Activated CD8-positive, alpha-beta memory T cell treated with anti-CD3 and anti-CD28 coated beads for 48 hours (primary cell): ENCODE measurements around the gene COX20.

Experiments used
- DNase-seq, 3 experiments: peaks; one replicate each; pipeline ENCODE4 v3.0.0-alpha.2; 2020; ENCODE audit warnings: low read depth in 2 of 3, low spot score in 2 of 3

Gene COX20

GRCh38 chr1:244850896-244851295 is 15.4 kb downstream of the COX20 start:
- DNase-seq = no peak

DNA sequence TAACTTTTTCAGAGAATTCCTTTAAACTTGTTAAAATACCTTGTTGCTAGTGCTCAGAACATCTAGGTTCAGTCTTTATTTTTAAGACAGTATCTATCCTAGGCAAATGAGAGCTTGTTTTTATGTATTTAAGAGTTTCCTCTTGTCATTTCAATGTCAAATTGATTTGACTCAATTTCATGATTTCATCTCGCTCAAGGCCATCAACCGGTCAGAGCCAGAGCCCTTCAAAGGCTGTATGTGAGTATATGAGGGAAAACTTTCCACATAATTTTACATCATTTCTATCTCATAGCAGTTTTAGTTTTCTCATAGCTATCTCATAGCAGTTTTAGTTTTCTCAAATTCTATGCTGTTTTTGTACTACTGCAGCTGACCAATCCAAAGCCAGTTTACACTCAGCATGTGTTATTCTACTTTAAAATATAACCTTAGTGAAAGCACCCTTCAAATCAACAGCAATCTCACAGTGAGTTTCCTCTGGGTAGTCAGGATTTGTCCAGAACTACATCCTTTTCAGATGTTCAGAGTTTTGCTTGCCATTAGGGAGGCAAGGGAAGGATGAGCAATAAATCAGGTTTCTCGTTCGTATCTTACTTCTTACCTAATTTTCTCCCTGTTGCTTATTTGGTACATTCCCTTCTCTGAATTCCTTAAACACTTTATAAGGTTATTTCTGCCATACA is 16.2 kb downstream of the COX20 start:
- DNase-seq = no peak

- DNase-seq = no peak
Observed at GRCh38 chr1:244852694-244853093, 17.2 kb downstream of the COX20 start.

DNA sequence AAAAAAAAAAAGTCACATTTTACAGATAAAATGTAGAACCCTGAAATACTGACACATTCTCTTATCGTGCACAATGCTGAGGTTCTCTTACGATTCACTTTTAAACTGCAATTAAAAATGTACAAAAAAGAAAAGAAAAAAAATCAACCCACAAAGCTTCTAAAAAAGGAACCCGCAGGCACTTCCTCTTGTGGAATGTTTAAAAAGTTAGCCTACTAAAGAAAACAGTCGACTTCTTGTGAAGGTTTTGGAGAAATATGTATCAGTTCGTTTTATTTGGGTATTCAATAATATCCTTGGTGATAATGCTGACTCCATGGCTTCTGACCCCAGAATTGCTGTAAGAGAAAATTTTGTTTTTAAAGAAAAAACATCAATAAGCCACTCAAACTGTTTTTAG is 18.7 kb downstream of the COX20 start:
- no peak for DNase-seq

GRCh38 chr1:244854865-244855578 is 19.6 kb downstream of the COX20 start:
- DNase-seq = no peak

GRCh38 chr1:244857761-244858160 is 22.3 kb downstream of the COX20 start:
- DNase-seq = no peak

DNA sequence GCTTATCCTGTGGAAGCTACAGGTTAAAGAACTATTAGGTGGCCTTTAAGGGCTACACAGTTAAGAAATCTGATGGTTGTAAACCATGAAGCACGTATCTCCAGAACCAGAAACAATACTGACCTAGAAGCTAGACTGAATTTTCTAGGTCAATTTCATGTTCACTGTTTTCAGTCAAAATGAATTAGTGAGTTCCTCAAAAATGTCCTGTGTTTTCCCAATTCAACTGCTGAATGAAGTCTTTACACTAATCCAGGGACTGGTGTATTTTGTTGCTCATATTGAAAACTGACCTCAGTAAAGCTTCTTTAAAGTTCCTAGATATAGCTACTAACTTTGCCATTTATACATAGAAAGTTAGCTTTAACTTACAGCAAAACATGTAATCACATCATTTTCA is 22.9 kb downstream of the COX20 start:
- DNase-seq = no peak

- no peak for DNase-seq
Observed at GRCh38 chr1:244860078-244860477, 24.6 kb downstream of the COX20 start.

- DNase-seq = no peak
Observed at GRCh38 chr1:244860914-244861610, 25.6 kb downstream of the COX20 start.

GRCh38 chr1:244861683-244862082 is 26.2 kb downstream of the COX20 start:
- DNase-seq = no peak

DNA sequence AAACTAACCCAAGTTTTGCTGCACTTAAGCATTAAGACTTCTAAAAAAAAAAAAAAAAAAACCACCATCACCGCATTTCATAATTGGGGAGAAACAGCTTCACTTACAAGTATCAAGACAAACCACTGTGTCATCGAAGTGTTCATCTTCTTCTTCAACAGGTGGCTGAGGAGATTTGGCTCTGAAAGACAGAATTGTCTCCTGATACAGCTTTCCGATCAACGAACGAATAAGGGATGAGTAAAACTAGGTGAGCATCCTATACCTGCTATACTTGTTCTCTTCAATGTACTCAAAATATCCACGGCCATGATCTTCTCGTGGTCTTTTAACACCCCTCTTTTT is 26.9 kb downstream of the COX20 start:
- DNase-seq = no peak

- DNase-seq = peak; percentile 94 to 95 (median 95)
Observed at GRCh38 chr1:244862699-244863490, 27.4 kb downstream of the COX20 start.

GRCh38 chr1:244863491-244864252 is 28.2 kb downstream of the COX20 start:
- peak in 2 of 3 experiments; percentile 10 to 26 for DNase-seq

DNA sequence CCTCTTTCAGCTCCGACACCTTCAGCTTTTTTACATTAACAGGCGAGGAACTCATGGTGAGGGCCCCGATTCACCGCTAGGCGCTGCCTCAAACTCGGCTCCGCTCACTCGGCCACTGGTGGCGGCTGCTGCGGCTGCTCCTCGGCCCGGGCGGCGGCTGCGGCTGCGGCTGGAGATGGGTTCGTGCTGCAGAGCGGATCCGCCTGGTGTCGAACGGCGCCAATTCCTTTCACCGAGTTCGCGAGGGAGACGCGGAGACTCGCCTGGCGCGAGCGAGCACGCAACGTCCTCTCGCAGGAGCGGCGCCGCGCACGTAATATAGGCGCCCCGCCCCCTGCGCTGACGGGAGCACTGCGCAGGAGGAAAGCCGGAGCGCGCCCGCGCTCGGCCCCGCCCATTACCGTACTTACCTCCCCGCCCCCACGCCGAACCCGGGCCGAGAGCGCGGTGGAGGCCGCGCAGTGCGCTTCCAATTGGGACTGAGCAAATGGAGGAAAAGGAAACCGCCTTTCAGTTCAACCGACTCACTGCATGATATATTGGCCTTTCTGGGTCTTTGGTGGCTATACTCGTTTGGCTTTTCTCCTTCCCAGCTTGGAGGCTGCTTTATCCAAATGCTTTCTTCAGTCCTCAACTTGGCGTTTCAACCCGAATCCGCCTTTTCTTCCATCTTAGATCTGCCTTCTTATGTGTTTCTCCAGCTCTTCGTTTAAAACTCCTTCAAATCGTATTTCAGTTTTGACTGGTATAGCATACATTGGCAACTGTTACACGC is 29.0 kb downstream of the COX20 start, which contains the start of gene HNRNPU:
Gene HNRNPU (minus strand): TSS at position 291 of the 775 bp plus-strand sequence. CDS start 236 bp downstream, at position 55.
- DNase-seq = peak; percentile 87 to 93 (median 92)

GRCh38 chr1:244865028-244865371 is 29.5 kb downstream of the COX20 start:
- peak in 1 of 3 experiments; percentile 10 for DNase-seq

- DNase-seq = no peak
Observed at GRCh38 chr1:244865820-244866219, 30.4 kb downstream of the COX20 start.

DNA sequence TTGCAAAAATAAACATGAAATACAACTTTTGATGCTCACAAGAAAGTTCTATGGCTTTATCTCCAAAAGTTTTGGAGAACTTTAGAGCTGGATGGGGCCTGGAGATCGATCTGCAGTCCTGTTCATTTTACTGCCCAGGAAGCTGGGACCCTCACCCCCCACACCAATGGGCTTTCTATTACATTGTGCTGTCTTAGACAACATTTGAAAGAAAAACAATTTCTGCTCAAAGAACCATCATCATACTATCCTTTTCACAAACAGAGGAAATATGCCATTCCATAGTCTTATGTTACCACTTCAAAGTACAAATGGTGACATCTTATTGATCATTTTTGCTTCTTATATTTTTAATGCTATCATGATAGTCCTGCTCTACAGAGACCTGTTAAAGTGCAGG is 30.9 kb downstream of the COX20 start:
- no peak for DNase-seq

DNA sequence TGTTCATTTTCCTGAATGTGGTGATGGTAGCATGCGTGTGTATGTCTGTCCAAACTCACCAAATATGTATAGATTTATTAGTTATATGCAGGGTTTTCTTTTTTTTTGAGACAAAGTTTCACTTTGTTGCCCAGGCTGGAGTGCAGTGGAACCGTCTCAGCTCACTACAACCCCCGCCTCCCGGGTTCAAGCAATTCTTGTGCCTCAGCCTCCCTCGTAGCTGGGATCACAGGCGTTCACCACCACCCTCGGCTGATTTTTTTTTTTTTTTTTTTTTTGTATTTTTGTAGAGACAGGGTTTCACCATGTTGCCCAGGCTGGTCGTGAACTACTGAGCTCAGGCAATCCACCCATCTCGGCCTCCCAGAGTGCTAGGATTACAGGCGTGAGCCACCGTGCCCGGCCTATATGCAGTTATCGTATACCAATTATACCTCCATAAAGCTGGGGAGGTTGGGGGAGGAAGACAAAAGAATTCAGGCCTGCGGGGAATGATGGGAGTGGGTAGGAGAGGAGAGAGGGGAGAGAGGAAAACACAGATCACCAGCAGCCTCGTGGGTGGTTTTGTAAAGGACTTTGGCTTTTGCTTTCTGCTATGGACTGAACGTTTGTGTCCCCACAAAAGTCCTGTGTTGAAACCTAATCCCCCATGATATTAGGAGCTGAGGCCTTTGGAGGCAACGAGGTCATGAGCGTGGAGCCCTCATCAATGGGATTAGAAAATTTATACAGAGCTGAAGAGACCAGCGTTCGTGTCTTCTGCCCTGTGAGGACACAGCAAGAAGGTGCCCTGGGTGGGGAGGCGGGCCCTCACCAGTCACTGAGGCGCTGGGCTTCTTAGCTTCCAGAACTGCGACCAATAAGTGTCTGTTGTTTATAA is 33.3 kb downstream of the COX20 start:
- DNase-seq = no peak

GRCh38 chr1:244869364-244869827 is 33.9 kb downstream of the COX20 start:
- DNase-seq = no peak
